HG03378 (cell line): ENCODE results near the gene UNC13C.

Experiments
- ATAC-seq: cut with Tn5 transposase; IDR thresholded peaks from one replicate; pipeline ENCODE4 v1.9.1; 2021; ENCODE audit warnings: mild to moderate bottlenecking, moderate library complexity; ENCODE audit not compliant: unreplicated experiment

UNC13C gene

GRCh38 chr15:54017251-54017650 is 39.0 kb downstream of the UNC13C start:
- no peak for ATAC-seq

- ATAC-seq, result no peak
Observed at GRCh38 chr15:54017959-54018358, 39.7 kb downstream of the UNC13C start.

- no peak for ATAC-seq
Observed at GRCh38 chr15:54026258-54026657, 48.0 kb downstream of the UNC13C start.

- no peak for ATAC-seq
Observed at GRCh38 chr15:54026891-54027290, 48.6 kb downstream of the UNC13C start.

GRCh38 chr15:54029081-54029480 is 50.8 kb downstream of the UNC13C start:
- ATAC-seq, result no peak

- no peak for ATAC-seq
Observed at GRCh38 chr15:54032066-54032465, 53.8 kb downstream of the UNC13C start.

GRCh38 chr15:54033356-54033860 is 55.2 kb downstream of the UNC13C start:
- ATAC-seq, result no peak

- ATAC-seq, result no peak
Observed at GRCh38 chr15:54033869-54034458, 55.7 kb downstream of the UNC13C start.

- ATAC-seq, result no peak
Observed at GRCh38 chr15:54035616-54036015, 57.4 kb downstream of the UNC13C start.

GRCh38 chr15:54045397-54045796 is 67.2 kb downstream of the UNC13C start:
- no peak for ATAC-seq

GRCh38 chr15:54046093-54046492 is 67.9 kb downstream of the UNC13C start:
- no peak for ATAC-seq

GRCh38 chr15:54064365-54064764 is 86.1 kb downstream of the UNC13C start:
- ATAC-seq, result no peak

GRCh38 chr15:54066403-54066802 is 88.2 kb downstream of the UNC13C start:
- no peak for ATAC-seq

- no peak for ATAC-seq
Observed at GRCh38 chr15:54082836-54083492, 104.7 kb downstream of the UNC13C start.

- no peak for ATAC-seq
Observed at GRCh38 chr15:54083501-54083900, 105.3 kb downstream of the UNC13C start.

GRCh38 chr15:54083991-54084390 is 105.8 kb downstream of the UNC13C start:
- ATAC-seq, result no peak

- ATAC-seq, result no peak
Observed at GRCh38 chr15:54088837-54089236, 110.6 kb downstream of the UNC13C start.

GRCh38 chr15:54089776-54090175 is 111.5 kb downstream of the UNC13C start:
- no peak for ATAC-seq

- no peak for ATAC-seq
Observed at GRCh38 chr15:54091651-54092050, 113.4 kb downstream of the UNC13C start.

- no peak for ATAC-seq
Observed at GRCh38 chr15:54094661-54095060, 116.4 kb downstream of the UNC13C start.

GRCh38 chr15:54097019-54097418 is 118.8 kb downstream of the UNC13C start:
- ATAC-seq, result no peak

- no peak for ATAC-seq
Observed at GRCh38 chr15:54099010-54099409, 120.8 kb downstream of the UNC13C start.
